ENCODE results near the gene SLC17A2.
"Not testable (repeated sequence)": the region's sequence is repeated elsewhere in the genome, so short reads cannot be mapped to it uniquely, and the experiment has no call there.

SLC17A2 gene

GRCh38 chr6:25942561-25943147 lies 12.2 kb upstream of the SLC17A2 start:
- no peak overlapping the region for H3K4me3 ChIP-seq (ENCODE audit: low read length)
- TF ChIP-seq CTCF (conservative IDR thresholded peaks at IDR 0.05; ENCODE audit: low read depth, low read length), result peak; percentile 43
- no peak for DNase-seq (ENCODE audit: low read depth)

- no peak for TF ChIP-seq CTCF (conservative IDR thresholded peaks at IDR 0.05; ENCODE audit: low read depth, low read length)
- no peak for DNase-seq (ENCODE audit: low read depth)
Observed at GRCh38 chr6:25939593-25939992, 9.1 kb upstream of the SLC17A2 start.

GRCh38 chr6:25935953-25936352 lies 5.5 kb upstream of the SLC17A2 start:
- TF ChIP-seq CTCF (conservative IDR thresholded peaks at IDR 0.05; ENCODE audit: low read depth, low read length), result no peak
- DNase-seq (ENCODE audit: low read depth), result no peak
- H3K4me3 ChIP-seq (ENCODE audit: low read length), result no peak overlapping the region

More at GRCh38 chr6:25939593-25939992, 9.1 kb upstream of the SLC17A2 start:
- no peak overlapping the region for H3K4me3 ChIP-seq (ENCODE audit: low read length)

- no peak for TF ChIP-seq CTCF (conservative IDR thresholded peaks at IDR 0.05; ENCODE audit: low read depth, low read length)
- no peak for DNase-seq (ENCODE audit: low read depth)
Observed at GRCh38 chr6:25934735-25935313, 4.3 kb upstream of the SLC17A2 start.

GRCh38 chr6:25934156-25934555 lies 3.7 kb upstream of the SLC17A2 start:
- no peak for DNase-seq (ENCODE audit: low read depth)
- H3K4me3 ChIP-seq (ENCODE audit: low read length), result no peak overlapping the region
- TF ChIP-seq CTCF (conservative IDR thresholded peaks at IDR 0.05; ENCODE audit: low read depth, low read length), result no peak

More at GRCh38 chr6:25934735-25935313, 4.3 kb upstream of the SLC17A2 start:
- H3K4me3 ChIP-seq (ENCODE audit: low read length), result no peak overlapping the region

GRCh38 chr6:25931411-25931709 lies 869 bp upstream of the SLC17A2 start:
- no peak overlapping the region for H3K4me3 ChIP-seq (ENCODE audit: low read length)
- no peak for DNase-seq (ENCODE audit: low read depth)
- TF ChIP-seq CTCF (conservative IDR thresholded peaks at IDR 0.05; ENCODE audit: low read depth, low read length), result no peak

GRCh38 chr6:25929785-25930184 lies 706 bp downstream of the SLC17A2 start:
- not testable (repeated sequence) for DNase-seq (ENCODE audit: low read depth); H3K4me3 ChIP-seq (ENCODE audit: low read length)
